RKO (cell line): ENCODE results near the gene ARHGEF6.

ENCODE experiments used
- DNase-seq: peaks from one replicate; pipeline ENCODE4 v3.0.0-alpha.2; 2016; ENCODE audit warnings: low spot score

The ARHGEF6 gene

GRCh38 chrX:136646602-136647239, 134.0 kb downstream of the ARHGEF6 start:
- no peak for DNase-seq

- DNase-seq, result no peak
These were observed 137.5 kb downstream of the ARHGEF6 start for GRCh38 chrX:136643243-136643642.

- DNase-seq, result no peak
These were observed 141.1 kb downstream of the ARHGEF6 start for GRCh38 chrX:136639506-136640176.

GRCh38 chrX:136636121-136636520, 144.6 kb downstream of the ARHGEF6 start:
- no peak for DNase-seq

- DNase-seq, result no peak
These were observed 145.5 kb downstream of the ARHGEF6 start for GRCh38 chrX:136635235-136635634.

GRCh38 chrX:136630881-136631280, 149.9 kb downstream of the ARHGEF6 start:
- DNase-seq, result no peak

GRCh38 chrX:136629084-136629750, 151.5 kb downstream of the ARHGEF6 start:
- no peak for DNase-seq

- no peak for DNase-seq
These were observed 153.3 kb downstream of the ARHGEF6 start for GRCh38 chrX:136627409-136627808.

GRCh38 chrX:136626891-136627290, 153.8 kb downstream of the ARHGEF6 start:
- no peak for DNase-seq

GRCh38 chrX:136626237-136626636, 154.5 kb downstream of the ARHGEF6 start:
- no peak for DNase-seq

- no peak for DNase-seq
These were observed 155.5 kb downstream of the ARHGEF6 start for GRCh38 chrX:136625246-136625645.

- DNase-seq, result no peak
These were observed 157.3 kb downstream of the ARHGEF6 start for GRCh38 chrX:136623396-136623795.

- DNase-seq, result no peak
These were observed 158.2 kb downstream of the ARHGEF6 start for GRCh38 chrX:136622568-136622967.

GRCh38 chrX:136620780-136621179, 160.0 kb downstream of the ARHGEF6 start:
- no peak for DNase-seq

GRCh38 chrX:136619899-136620505, 160.7 kb downstream of the ARHGEF6 start:
- no peak for DNase-seq

- no peak for DNase-seq
These were observed 163.6 kb downstream of the ARHGEF6 start for GRCh38 chrX:136616987-136617685.
